Liver (tissue), 9 donors: ENCODE results near the gene NDUFA13. TPM values are rescaled to one million over a fixed set of nuclear protein-coding genes. Genes with fewer than 3 reads are reported as not detected.

Source experiments
- DNase-seq: peaks from one replicate; pipeline ENCODE4 v3.0.0-alpha.2; 2017; ENCODE audit warnings: low spot score
- H3K27ac ChIP-seq, 2 donors: one replicate each; pipeline ENCODE4 v1.7.0; 2013; ENCODE audit warnings: inconsistent platforms in 2 of 2, low read length in 2 of 2, control low read depth in 1 of 2, low read depth in 1 of 2, mild to moderate bottlenecking in 1 of 2
- H3K27me3 ChIP-seq, 4 donors: one replicate each; pipeline versions ENCODE4 v1.6.1 to v1.7.0; 2013; ENCODE audit warnings: low read length in 3 of 4, inconsistent platforms in 1 of 4, mild to moderate bottlenecking in 1 of 4, moderate library complexity in 1 of 4; ENCODE audit not compliant: control insufficient read depth in 4 of 4, insufficient read depth in 4 of 4
- H3K36me3 ChIP-seq, 4 donors: one replicate each; pipeline versions ENCODE4 v1.6.1 to v1.7.0; 2013; ENCODE audit warnings: low read length in 3 of 4, mild to moderate bottlenecking in 3 of 4, low read depth in 1 of 4, moderate library complexity in 1 of 4; ENCODE audit not compliant: control insufficient read depth in 4 of 4, insufficient read depth in 3 of 4
- H3K4me1 ChIP-seq, 4 donors: one replicate each; pipeline versions ENCODE4 v1.6.1 to v1.7.0; 2013; ENCODE audit warnings: low read length in 3 of 4, mild to moderate bottlenecking in 3 of 4, moderate library complexity in 1 of 4; ENCODE audit not compliant: control insufficient read depth in 4 of 4, insufficient read depth in 4 of 4
- H3K4me3 ChIP-seq, 3 donors: one replicate each; pipeline versions ENCODE4 v1.6.1 to v1.7.0; 2013; ENCODE audit warnings: low read length in 3 of 3, control low read depth in 1 of 3, low read depth in 1 of 3, mild to moderate bottlenecking in 1 of 3
- H3K9ac ChIP-seq, 2 donors: one replicate each; pipeline ENCODE4 v1.7.0; 2013; ENCODE audit warnings: low read length in 2 of 2, mild to moderate bottlenecking in 2 of 2, moderate library complexity in 2 of 2, control low read depth in 1 of 2, low read depth in 1 of 2
- H3K9me3 ChIP-seq, 4 donors: one replicate each; pipeline versions ENCODE4 v1.6.1 to v1.7.0; 2013; ENCODE audit warnings: low read length in 3 of 4; ENCODE audit not compliant: control insufficient read depth in 4 of 4
- EGR1 ChIP-seq, 2 donors: IDR thresholded peaks; 2 replicates each; pipeline ENCODE4 v1.6.1; 2016 to 2018; ENCODE audit warnings: antibody characterized with exemption in 2 of 2, low read depth in 2 of 2
- GABPA ChIP-seq, 2 donors: IDR thresholded peaks in 1 of 2; conservative IDR thresholded peaks in 1 of 2; 2 replicates each; pipeline ENCODE4 v1.6.1; 2016; ENCODE audit warnings: antibody characterized with exemption in 2 of 2, mild to moderate bottlenecking in 1 of 2, moderate library complexity in 1 of 2
- HNF4A ChIP-seq, 2 donors: conservative IDR thresholded peaks; 2 replicates each; pipeline ENCODE4 v1.6.1; 2016; ENCODE audit warnings: antibody characterized with exemption in 2 of 2, mild to moderate bottlenecking in 2 of 2
- HNF4G ChIP-seq: IDR thresholded peaks from 2 replicates; pipeline ENCODE4 v1.6.1; 2016; ENCODE audit warnings: antibody characterized with exemption
- JUND ChIP-seq, 2 donors: IDR thresholded peaks; 2 replicates each; pipeline ENCODE4 v1.6.1; 2016; ENCODE audit warnings: antibody characterized with exemption in 2 of 2
- SP1 ChIP-seq: IDR thresholded peaks from 2 replicates; pipeline ENCODE4 v1.6.1; 2018; ENCODE audit warnings: antibody characterized with exemption, mild to moderate bottlenecking
- ZBTB33 ChIP-seq: IDR thresholded peaks from 2 replicates; pipeline ENCODE4 v1.6.1; 2016; ENCODE audit warnings: antibody characterized with exemption
- WGBS: extraction: QIAGEN DNeasy Blood & Tissue Kit; methylation state at CpG from one replicate; pipeline ENCODE4 v1.1.7; 2013; 5-methylcytosine and 5-hydroxymethylcytosine counted together
- polyA plus RNA-seq, 2 donors: library from polyadenylated mRNA; stranded (reverse) in 1 of 2; unstranded in 1 of 2; fragments of 200-250 nt in 1 of 2; fragments of >200 nt in 1 of 2; fragmentation: Nextera tagmentation in 1 of 2; extraction: Ambion mirVana in 1 of 2; gene quantifications; one replicate each; pipeline versions ENCODE4 v1.2.1 to v1.2.3, GENCODE V29; 2013 to 2015
- total RNA-seq, 2 donors: library from RNA; depleted of rRNA; stranded (reverse); fragments of >200 nt; gene quantifications; one replicate each; pipeline ENCODE4 v1.2.3, GENCODE V29; 2014
- TF ChIP-seq, protein P1 (sequence below): IDR thresholded peaks from 2 replicates; pipeline ENCODE4 v1.6.1; 2016; ENCODE audit warnings: antibody characterized with exemption, mild to moderate bottlenecking
- TF ChIP-seq, protein P2 (sequence below): fragments of 150-350 bp; IDR thresholded peaks from 2 replicates; pipeline ENCODE4 v1.5.1; 2017; ENCODE audit warnings: improper control_type of control experiment, low read depth, low read length; ENCODE audit not compliant: missing input control
- donor health status: healthy.
- donor health status: healthy.
- donor health status: healthy.
- donor health status: healthy.
- donor health status: healthy.

NDUFA13 gene
- total and polyA plus RNA-seq, 4 donors: 45.3 to 239 (median 130) TPM

GRCh38 chr19:19523177-19523576 lies 7.2 kb downstream of the NDUFA13 start (continued):
- TF ChIP-seq, protein P1, sequence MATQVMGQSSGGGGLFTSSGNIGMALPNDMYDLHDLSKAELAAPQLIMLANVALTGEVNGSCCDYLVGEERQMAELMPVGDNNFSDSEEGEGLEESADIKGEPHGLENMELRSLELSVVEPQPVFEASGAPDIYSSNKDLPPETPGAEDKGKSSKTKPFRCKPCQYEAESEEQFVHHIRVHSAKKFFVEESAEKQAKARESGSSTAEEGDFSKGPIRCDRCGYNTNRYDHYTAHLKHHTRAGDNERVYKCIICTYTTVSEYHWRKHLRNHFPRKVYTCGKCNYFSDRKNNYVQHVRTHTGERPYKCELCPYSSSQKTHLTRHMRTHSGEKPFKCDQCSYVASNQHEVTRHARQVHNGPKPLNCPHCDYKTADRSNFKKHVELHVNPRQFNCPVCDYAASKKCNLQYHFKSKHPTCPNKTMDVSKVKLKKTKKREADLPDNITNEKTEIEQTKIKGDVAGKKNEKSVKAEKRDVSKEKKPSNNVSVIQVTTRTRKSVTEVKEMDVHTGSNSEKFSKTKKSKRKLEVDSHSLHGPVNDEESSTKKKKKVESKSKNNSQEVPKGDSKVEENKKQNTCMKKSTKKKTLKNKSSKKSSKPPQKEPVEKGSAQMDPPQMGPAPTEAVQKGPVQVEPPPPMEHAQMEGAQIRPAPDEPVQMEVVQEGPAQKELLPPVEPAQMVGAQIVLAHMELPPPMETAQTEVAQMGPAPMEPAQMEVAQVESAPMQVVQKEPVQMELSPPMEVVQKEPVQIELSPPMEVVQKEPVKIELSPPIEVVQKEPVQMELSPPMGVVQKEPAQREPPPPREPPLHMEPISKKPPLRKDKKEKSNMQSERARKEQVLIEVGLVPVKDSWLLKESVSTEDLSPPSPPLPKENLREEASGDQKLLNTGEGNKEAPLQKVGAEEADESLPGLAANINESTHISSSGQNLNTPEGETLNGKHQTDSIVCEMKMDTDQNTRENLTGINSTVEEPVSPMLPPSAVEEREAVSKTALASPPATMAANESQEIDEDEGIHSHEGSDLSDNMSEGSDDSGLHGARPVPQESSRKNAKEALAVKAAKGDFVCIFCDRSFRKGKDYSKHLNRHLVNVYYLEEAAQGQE: no peak

GRCh38 chr19:19524053-19524452 lies 8.0 kb downstream of the NDUFA13 start:
- H3K4me1 ChIP-seq: no peaks in the 10 kb centered on the region
- TF ChIP-seq GABPA (IDR thresholded peaks at IDR 0.05 in 1 of 2, conservative IDR thresholded peaks at IDR 0.05 in 1 of 2): no peak
- no peak for TF ChIP-seq JUND (IDR thresholded peaks at IDR 0.05)
- TF ChIP-seq SP1: no peak
- TF ChIP-seq HNF4A (conservative IDR thresholded peaks at IDR 0.05): no peak
- TF ChIP-seq HNF4G: no peak
- no peaks in the 10 kb centered on the region for H3K9me3 ChIP-seq
- 87% methylated on average over 7 of the region's 7 CpGs for WGBS
- H3K27me3 ChIP-seq: no peaks in the 10 kb centered on the region
- H3K27ac ChIP-seq: no peak overlapping the region
- no peak overlapping the region for H3K9ac ChIP-seq
- no peak for DNase-seq
- H3K36me3 ChIP-seq: peaks cover 2 to 9% (median 6%) of the 10 kb centered on the region in 4 donors
- no peak overlapping the region for H3K4me3 ChIP-seq

DNA sequence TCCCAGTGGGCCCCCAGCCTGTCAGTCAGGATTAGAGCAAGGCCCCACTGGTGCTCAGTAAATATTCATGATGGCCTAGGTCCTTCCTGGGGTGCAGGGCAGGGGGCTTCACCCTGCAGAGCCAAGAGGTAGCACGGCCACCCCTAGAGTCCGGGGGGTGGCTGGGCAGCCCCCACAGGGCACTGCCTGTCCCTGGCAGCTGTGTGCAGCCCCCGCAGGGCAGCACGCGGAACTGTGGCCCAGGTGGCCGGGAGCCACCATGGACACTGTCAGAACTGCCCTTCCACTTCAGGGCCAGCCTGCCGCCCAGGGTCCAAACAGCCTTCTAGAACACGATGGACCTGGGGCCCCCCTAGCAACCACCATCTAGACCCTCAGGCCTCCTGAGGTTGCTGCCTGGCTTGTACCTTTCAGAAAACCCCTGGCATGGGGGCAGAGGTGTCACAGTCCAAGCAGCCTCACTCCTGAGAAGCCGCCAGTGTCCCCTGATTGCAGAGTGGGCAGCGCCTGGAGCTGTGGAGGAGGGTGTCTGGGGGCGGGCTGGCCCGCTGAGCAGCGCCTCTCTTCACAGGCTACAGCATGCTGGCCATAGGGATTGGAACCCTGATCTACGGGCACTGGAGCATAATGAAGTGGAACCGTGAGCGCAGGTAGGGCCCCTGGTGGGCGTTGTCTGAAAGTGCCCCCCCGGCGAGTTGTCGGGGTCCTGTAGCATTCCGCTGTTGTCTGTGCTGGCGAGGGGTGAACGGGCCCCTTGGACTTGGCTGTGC lies 9.8 kb downstream of the NDUFA13 start:
- H3K36me3 ChIP-seq: peaks cover 2 to 10% (median 6%) of the 10 kb centered on the region in 4 donors

More for the DNA sequence above, 9.8 kb downstream of the NDUFA13 start:
- Histone ChIP-seq H3K4me1 (no peaks in the 10 kb centered on the region), H3K9ac (no peak overlapping the region), H3K27me3 (no peaks in the 10 kb centered on the region), H3K9me3 (no peaks in the 10 kb centered on the region), H3K4me3 (no peak overlapping the region), H3K27ac (no peak overlapping the region)
- WGBS: 96% methylated on average over 23 of the region's 23 CpGs
- no peak for DNase-seq
- TF ChIP-seq HNF4A (conservative IDR thresholded peaks at IDR 0.05): no peak
- TF ChIP-seq, protein P2, sequence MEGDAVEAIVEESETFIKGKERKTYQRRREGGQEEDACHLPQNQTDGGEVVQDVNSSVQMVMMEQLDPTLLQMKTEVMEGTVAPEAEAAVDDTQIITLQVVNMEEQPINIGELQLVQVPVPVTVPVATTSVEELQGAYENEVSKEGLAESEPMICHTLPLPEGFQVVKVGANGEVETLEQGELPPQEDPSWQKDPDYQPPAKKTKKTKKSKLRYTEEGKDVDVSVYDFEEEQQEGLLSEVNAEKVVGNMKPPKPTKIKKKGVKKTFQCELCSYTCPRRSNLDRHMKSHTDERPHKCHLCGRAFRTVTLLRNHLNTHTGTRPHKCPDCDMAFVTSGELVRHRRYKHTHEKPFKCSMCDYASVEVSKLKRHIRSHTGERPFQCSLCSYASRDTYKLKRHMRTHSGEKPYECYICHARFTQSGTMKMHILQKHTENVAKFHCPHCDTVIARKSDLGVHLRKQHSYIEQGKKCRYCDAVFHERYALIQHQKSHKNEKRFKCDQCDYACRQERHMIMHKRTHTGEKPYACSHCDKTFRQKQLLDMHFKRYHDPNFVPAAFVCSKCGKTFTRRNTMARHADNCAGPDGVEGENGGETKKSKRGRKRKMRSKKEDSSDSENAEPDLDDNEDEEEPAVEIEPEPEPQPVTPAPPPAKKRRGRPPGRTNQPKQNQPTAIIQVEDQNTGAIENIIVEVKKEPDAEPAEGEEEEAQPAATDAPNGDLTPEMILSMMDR: no peak
- no peak for TF ChIP-seq HNF4G
- no peak for TF ChIP-seq EGR1 (IDR thresholded peaks at IDR 0.05; ENCODE audit: low read depth in 2 of 2)
- TF ChIP-seq ZBTB33: no peak
